HEK293 (cell line): ENCODE results near the gene AP5S1.

Source experiments
- CTCF ChIA-PET: fragments of 350-600 bp; formaldehyde crosslinking; extraction: SDS; loops from one replicate; lab custom pipeline; 2021; ENCODE audit warnings: antibody characterized with exemption; lab: Yijun Ruan, JAX
- POLR2A ChIA-PET: fragments of 300-600 bp; formaldehyde crosslinking; extraction: SDS; loops from one replicate; lab custom pipeline; 2020; ENCODE audit warnings: antibody characterized with exemption, inconsistent platforms; lab: Yijun Ruan, JAX
- H3K27ac ChIP-seq: fragments of 200-500 bp; sonication (Bioruptor generic); 2 replicates; pipeline ENCODE4 v1.5.1; 2014; ENCODE audit warnings: low read depth, low read length, control low read depth, inconsistent platforms; ENCODE audit errors: extremely low read depth
- H3K36me3 ChIP-seq, 2 experiments: fragments of 200-500 bp in 1 of 2; sonication (Bioruptor generic) in 1 of 2; 1 replicate in 1 of 2; 2 replicates in 1 of 2; pipeline ENCODE4 v1.5.1; 2014 to 2017; ENCODE audit warnings: inconsistent platforms in 2 of 2, low read length in 2 of 2; ENCODE audit not compliant: control insufficient read depth in 2 of 2, insufficient read depth in 1 of 2
- H3K4me1 ChIP-seq: fragments of 200-500 bp; sonication (Bioruptor generic); 2 replicates; pipeline ENCODE4 v1.5.1; 2014; ENCODE audit warnings: mild to moderate bottlenecking, low read length, inconsistent platforms; ENCODE audit not compliant: control insufficient read depth, insufficient read depth
- H3K4me3 ChIP-seq: 2 replicates; pipeline ENCODE4 v1.5.1; 2011; ENCODE audit warnings: low read depth, mild to moderate bottlenecking, control low read depth, low read length, moderate library complexity
- H3K9me3 ChIP-seq: fragments of 200-500 bp; sonication (Bioruptor generic); 2 replicates; pipeline ENCODE4 v1.5.1; 2014; ENCODE audit warnings: low read depth, low read length, inconsistent platforms; ENCODE audit not compliant: control insufficient read depth, insufficient read depth
- GLI4 ChIP-seq: fragments of 450-650 bp; formaldehyde crosslinking; IDR thresholded peaks from 2 replicates; pipeline ENCODE4 v1.5.1; 2016; ENCODE audit warnings: missing biosample characterization, missing genetic modification characterization
- HIC1 ChIP-seq: fragments of 450-650 bp; formaldehyde crosslinking; IDR thresholded peaks from 2 replicates; pipeline ENCODE4 v1.5.1; 2016; ENCODE audit warnings: missing biosample characterization, missing genetic modification characterization
- INSM2 ChIP-seq: fragments of 450-650 bp; formaldehyde crosslinking; IDR thresholded peaks from 2 replicates; pipeline ENCODE4 v1.5.1; 2016; ENCODE audit warnings: missing biosample characterization, missing genetic modification characterization
- PATZ1 ChIP-seq: fragments of 450-650 bp; formaldehyde crosslinking; IDR thresholded peaks from 2 replicates; pipeline ENCODE4 v1.5.1; 2016; ENCODE audit warnings: missing biosample characterization, missing genetic modification characterization
- ZBTB6 ChIP-seq: fragments of 450-650 bp; formaldehyde crosslinking; IDR thresholded peaks from 2 replicates; pipeline ENCODE4 v1.5.1; 2017; ENCODE audit warnings: missing biosample characterization, missing genetic modification characterization
- ZNF140 ChIP-seq: fragments of 450-650 bp; formaldehyde crosslinking; IDR thresholded peaks from 2 replicates; pipeline ENCODE4 v1.5.1; 2016; ENCODE audit warnings: missing biosample characterization, missing genetic modification characterization
- ZNF174 ChIP-seq: fragments of 450-650 bp; formaldehyde crosslinking; IDR thresholded peaks from 2 replicates; pipeline ENCODE4 v1.5.0; 2017; ENCODE audit warnings: missing biosample characterization, mild to moderate bottlenecking, missing genetic modification characterization
- ZNF19 ChIP-seq: fragments of 450-650 bp; formaldehyde crosslinking; IDR thresholded peaks from 2 replicates; pipeline ENCODE4; 2016; ENCODE audit warnings: missing biosample characterization, missing genetic modification characterization, low read depth
- ZNF202 ChIP-seq: fragments of 450-650 bp; formaldehyde crosslinking; IDR thresholded peaks from 2 replicates; pipeline ENCODE4 v1.5.1; 2016; ENCODE audit warnings: missing biosample characterization, missing genetic modification characterization, borderline replicate concordance
- ZNF335 ChIP-seq: fragments of 450-650 bp; formaldehyde crosslinking; conservative IDR thresholded peaks from 2 replicates; pipeline ENCODE4 v1.5.1; 2016; ENCODE audit warnings: missing biosample characterization, missing genetic modification characterization
- ZNF521 ChIP-seq: fragments of 450-650 bp; formaldehyde crosslinking; IDR thresholded peaks from 2 replicates; pipeline ENCODE4 v1.5.1; 2017; ENCODE audit warnings: missing biosample characterization, mild to moderate bottlenecking, missing genetic modification characterization
- ZNF560 ChIP-seq: fragments of 450-650 bp; formaldehyde crosslinking; IDR thresholded peaks from 2 replicates; pipeline ENCODE4 v1.5.1; 2017; ENCODE audit warnings: missing biosample characterization, missing genetic modification characterization, borderline replicate concordance
- ZNF626 ChIP-seq: fragments of 450-650 bp; sonication (Bioruptor Pico); formaldehyde crosslinking; IDR thresholded peaks from 2 replicates; pipeline ENCODE4 v1.5.1; 2018; ENCODE audit warnings: missing biosample characterization, missing genetic modification characterization, inconsistent platforms
- ZNF639 ChIP-seq: fragments of 450-650 bp; formaldehyde crosslinking; IDR thresholded peaks from 2 replicates; pipeline ENCODE4 v1.5.1; 2016; ENCODE audit warnings: missing biosample characterization, missing genetic modification characterization
- ZSCAN18 ChIP-seq: fragments of 450-650 bp; formaldehyde crosslinking; IDR thresholded peaks from 2 replicates; pipeline ENCODE4 v1.5.1; 2016; ENCODE audit warnings: missing biosample characterization, missing genetic modification characterization

AP5S1 gene

GRCh38 chr20:3857405-3857804, 37.1 kb downstream of the AP5S1 start:
- peaks cover 59 to 63% of the 10 kb centered on the region in 2 experiments for H3K36me3 ChIP-seq
- no peak for TF ChIP-seq ZSCAN18
- no peak for TF ChIP-seq INSM2 (tag by site-specific recombination)
- no peak for TF ChIP-seq ZNF202 (tag by site-specific recombination)
- no peak for TF ChIP-seq ZNF140
- TF ChIP-seq ZNF19, result no peak
- TF ChIP-seq ZNF560 (tag by site-specific recombination), result no peak
- TF ChIP-seq HIC1 (tag by site-specific recombination), result no peak
- no peak for TF ChIP-seq ZNF521 (tag by site-specific recombination)
- no peak for TF ChIP-seq GLI4
- no peak for TF ChIP-seq PATZ1 (tag by site-specific recombination)
- TF ChIP-seq ZNF639 (tag by site-specific recombination), result no peak
- TF ChIP-seq ZNF335 (tag by site-specific recombination), result no peak
- TF ChIP-seq ZNF626 (tag by site-specific recombination), result no peak
- TF ChIP-seq ZNF174 (tag by site-specific recombination), result no peak
- no peak for TF ChIP-seq ZBTB6 (tag by site-specific recombination)
- ChIA-PET POLR2A (interaction anchor here (0.5 kb wide), 1 partner anchor 94 kb away, joined by 5 read pairs; no protein-coding TSS in a partner anchor), CTCF (interaction anchor here (1.1 to 2.8 kb wide), 2 partner anchors 8 to 37 kb away, joined by 3 to 26 read pairs; partner anchors contain the start of gene AP5S1)
- no peaks in the 10 kb centered on the region for H3K9me3 ChIP-seq
- H3K4me1 ChIP-seq, result no peaks in the 10 kb centered on the region
- H3K4me3 ChIP-seq, result no peak overlapping the region
- no peak overlapping the region for H3K27ac ChIP-seq
